Measurements from ENCODE around the gene BICRA. TPM values are rescaled to one million over a fixed set of nuclear protein-coding genes. Genes with fewer than 3 reads are reported as not detected.

BICRA gene
- total RNA-seq, 1 experiment from 2014 or later, result 4.2 TPM

DNA sequence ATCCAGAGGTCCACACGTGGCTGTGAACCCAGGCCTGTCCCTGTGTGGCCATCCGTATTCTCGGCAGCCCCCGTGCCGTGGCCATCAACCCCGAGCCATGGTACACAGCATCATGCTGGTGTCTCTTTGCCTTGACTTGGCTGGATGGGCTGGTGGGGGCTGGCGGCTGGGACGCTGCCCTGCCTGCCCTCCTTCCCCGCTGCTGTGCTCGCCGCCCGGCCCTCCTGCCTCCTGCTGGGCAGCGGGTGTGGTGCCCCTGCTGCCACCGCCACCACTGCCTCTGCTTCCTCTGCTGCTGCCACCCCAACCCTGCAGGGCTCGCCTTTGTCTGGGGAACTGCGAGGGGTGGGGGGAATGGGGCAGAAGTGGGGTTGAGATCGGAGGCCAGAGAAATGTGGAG lies 84.6 kb downstream of the BICRA start:
- DNase-seq (ENCODE audit: low read depth), result no peak

DNA sequence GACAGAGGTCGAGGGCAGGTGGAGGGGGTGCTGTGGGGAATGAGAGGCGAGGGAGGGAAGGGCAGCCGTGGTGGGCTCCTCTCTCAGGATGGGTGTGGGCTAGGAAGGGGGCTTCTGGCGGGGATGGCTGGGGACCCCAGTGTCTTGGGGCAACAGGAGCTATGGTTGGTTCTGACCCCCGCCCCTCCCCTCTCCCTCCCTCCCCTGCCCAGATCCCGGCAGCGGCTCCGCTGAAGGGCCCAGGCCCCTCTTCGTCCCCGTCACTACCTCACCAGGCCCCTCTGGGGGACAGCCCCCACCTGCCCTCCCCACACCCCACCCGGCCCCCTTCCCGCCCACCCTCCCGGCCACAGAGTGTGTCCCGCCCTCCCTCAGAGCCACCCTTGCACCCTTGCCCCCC lies 85.0 kb downstream of the BICRA start:
- DNase-seq (ENCODE audit: low read depth), result no peak

DNA sequence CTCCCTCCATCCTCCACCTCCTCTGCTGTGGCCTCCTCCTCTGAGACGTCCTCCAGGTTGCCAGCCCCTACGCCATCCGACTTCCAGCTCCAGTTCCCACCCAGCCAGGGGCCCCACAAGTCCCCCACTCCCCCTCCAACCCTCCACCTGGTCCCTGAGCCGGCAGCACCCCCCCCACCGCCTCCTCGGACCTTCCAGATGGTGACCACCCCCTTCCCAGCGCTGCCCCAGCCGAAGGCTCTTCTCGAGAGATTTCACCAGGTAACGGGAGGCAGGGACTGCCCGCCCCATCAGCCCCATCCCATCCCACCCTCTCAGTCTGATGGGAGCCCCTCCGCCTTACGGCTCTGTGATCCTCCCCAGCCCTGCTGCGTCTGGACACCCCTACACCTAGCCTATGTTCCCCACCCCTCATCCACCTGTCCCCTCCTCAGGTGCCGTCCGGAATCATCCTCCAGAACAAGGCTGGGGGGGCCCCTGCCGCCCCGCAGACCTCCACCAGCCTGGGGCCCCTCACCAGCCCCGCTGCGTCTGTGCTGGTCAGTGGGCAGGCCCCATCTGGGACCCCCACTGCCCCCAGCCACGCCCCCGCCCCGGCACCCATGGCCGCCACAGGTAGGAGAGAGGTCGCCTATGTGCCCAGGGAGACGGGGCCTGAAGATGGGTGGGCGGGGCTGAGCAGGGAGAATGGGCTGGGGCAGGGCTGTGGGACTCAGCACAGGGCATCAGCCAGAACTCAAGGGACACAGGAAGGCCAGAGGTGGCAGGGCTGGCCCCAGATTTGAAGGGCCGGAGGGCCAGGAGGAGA lies 85.7 kb downstream of the BICRA start:
- DNase-seq (ENCODE audit: low read depth), result no peak

DNA sequence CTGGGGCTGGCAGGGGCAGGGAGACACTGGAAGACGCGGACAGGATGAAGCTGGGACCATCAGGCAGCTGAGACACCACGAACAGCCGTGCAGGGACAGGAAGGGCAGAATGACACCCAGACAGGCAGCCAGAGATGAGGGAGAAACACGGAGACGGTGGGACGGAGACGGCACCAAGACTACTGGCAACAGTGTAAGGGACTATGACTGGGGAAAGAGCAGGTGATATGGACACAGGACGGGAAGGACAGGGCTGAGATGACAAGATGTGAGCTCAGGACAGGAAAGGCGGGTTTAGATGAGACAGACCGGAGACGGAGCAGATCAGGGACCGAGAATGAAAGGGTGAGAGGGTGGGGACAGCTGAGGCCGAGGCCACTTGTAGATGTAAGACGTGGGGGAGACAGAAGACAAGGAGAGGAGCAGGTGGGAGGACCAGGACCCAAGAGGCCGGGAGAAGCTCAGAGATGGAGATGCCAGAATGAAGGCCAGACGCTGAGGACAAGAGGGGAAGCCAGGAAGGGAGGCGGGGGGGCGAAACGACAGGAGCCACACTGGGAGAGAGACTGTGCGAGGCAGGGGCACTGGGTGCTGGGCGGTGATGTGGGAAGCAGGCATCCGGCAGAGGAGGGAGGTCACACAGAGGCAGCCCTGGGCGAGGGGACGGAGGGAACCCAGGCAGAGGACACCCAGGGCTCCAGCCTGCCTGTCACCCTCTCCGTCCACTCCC lies 86.8 kb downstream of the BICRA start:
- DNase-seq (ENCODE audit: low read depth), result no peak

DNA sequence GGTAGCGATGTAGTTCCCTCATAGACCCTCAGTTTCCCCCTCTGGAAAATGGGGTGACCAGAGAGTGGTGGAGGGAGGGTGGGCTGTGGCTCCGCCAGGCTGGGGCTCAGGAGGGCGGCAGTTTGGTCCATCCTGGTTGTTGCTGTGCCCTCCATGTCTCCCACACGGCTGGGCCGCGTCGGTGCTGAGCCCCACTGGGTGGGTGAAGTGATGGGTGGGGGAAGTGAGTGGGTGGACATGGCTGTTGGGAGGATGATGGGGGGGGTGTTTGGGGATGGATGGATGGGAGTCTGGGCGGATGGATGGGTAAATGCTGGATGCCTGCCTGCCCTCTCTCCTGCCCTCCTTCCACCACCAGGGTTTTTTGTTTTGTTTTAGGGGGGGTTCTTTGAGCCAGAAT lies 87.7 kb downstream of the BICRA start:
- no peak for DNase-seq (ENCODE audit: low read depth)

DNA sequence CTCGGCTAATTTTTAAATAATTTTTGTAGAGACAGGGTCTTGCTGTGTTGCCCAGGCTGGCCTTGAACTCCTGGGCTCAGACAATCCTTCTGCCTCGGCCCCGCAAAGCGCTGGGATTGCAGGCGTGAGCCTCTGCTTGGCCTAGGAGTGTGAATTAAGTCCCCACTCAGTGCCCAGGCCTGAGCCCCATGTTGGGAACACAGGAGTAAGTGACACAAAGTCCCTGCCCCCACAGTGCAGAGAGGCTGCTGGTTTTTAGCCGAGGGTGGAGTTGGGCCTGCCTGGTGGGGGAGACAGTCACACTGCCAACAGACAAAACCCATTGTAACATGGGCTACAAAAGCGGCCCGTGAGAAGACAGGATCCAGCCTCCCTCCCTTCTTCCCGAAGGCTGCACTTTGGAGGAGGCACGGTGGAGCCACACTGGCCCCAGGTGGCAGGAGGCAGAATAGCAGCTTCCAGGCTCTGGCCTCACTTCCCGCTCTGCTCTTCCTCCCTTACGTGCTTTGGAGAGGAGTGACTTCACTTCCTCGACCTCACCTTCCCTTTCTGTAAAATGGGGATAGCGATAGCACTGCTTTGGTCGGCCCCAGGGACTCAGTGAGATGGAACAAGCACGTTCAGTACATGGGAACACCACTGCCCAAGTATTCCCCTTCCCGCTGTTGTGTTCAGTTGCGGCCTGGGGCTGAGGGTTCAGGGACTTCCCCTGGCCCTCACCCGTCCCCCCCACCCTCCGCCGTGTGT lies 89.1 kb downstream of the BICRA start:
- peak; percentile 73 for DNase-seq (ENCODE audit: low read depth)

DNA sequence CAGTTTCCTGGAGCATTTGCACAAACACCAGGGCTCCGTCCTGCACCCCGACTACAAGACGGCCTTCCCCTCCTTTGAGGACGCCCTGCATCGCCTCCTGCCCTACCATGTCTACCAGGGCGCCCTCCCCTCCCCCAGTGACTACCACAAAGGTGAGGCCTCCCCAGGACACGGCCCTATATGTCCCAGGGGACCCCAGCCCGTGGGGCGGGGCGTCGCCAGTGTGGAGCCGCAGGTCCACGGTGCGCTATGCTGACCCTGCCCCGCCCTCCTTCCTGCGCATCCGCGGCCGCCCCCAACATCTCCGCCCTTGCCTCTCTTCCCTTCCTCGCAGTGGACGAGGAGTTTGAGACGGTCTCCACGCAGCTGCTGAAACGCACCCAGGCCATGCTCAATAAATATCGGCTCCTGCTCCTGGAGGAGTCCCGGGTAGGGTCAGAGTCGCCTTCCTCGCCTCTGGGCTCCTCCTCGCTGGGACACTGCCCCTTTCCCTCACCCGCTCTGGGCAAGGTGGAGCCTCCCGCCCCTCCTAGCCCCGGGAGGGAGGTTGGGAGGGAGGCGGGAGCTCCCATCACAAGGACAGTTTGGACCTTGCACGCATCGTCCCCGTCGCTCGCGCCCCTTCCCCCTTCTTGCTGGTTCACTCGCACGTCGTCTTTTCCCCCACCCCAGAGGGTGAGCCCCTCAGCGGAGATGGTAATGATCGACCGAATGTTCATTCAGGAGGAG lies 89.9 kb downstream of the BICRA start:
- DNase-seq (ENCODE audit: low read depth), result no peak

DNA sequence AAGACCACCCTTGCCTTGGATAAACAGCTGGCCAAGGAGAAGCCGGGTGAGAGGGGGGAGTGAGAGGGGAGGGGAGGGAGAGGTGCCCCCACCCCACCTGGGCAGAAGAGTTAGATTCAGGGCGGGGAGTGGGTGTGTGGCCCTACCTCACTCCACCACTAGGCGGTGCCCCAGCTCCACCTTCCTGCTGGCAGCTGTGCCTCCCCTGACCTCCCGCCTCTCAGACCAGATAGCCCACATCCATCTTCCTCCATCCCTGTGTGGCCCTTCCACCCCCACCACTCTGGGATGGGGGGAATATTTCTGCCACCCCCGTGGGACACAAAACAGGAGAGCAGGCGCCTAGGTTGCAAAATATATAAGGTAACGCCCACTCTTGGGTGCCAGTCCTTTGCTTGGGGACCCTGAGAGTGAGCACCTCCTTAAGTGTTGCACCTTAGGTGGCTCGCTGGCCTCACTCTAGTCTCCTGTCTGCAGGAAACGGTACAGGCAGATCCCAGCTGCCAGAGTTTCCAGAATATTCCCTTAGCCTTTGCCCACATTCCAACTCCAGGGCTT lies 90.5 kb downstream of the BICRA start:
- no peak for DNase-seq (ENCODE audit: low read depth)

DNA sequence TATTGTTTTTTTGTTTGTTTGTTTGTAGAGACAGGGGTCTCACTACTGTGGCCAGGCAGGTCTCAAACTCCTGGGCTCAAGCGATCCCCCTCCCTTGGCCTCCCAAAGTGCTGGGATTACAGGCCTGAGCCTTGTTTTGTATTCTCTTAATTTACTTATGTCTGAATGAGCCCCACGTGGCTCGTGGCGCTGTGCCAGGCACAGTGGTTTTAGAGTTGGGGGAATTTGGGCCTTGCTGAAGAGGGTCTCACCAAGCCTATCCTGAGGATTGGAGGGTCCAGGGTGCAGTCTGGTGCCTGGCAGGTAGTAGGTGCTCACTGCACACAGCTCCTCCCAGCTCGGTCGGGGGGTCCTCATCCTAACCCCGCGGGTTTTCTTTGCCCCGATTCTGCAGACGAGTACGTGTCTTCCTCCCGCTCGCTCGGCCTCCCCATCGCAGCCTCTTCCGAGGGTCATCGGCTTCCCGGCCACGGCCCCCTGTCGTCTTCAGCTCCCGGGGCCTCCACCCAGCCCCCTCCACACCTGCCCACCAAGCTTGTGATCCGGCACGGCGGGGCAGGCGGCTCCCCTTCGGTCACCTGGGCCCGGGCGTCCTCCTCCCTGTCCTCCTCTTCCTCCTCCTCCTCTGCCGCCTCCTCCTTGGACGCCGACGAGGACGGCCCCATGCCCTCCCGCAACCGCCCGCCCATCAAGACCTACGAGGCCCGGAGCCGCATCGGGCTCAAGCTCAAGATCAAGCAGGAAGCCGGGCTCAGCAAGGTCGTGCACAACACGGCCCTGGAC lies 92.2 kb downstream of the BICRA start:
- DNase-seq (ENCODE audit: low read depth), result no peak

DNA sequence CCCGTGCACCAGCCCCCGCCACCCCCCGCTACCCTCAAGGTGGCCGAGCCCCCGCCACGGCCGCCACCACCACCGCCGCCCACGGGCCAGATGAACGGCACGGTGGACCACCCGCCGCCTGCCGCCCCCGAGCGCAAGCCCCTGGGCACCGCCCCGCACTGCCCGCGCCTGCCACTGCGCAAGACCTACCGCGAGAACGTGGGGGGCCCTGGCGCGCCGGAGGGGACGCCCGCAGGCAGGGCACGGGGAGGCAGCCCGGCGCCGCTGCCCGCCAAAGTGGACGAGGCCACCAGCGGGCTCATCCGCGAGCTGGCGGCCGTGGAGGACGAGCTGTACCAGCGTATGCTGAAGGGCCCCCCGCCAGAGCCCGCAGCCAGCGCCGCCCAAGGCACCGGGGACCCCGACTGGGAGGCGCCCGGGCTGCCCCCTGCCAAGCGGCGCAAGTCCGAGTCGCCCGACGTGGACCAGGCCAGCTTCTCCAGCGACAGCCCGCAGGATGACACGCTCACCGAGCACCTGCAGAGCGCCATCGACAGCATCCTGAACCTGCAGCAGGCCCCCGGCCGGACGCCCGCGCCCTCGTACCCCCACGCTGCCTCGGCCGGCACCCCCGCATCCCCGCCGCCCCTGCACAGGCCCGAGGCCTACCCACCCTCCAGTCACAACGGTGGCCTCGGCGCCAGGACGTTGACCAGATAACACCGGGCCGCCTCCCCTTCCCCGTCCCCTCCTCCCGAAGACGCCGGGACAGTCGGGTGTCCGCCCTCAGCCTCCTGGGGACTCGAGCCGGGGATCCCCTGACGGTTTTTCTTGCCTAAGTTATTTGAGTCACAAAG lies 93.0 kb downstream of the BICRA start:
- no peak for DNase-seq (ENCODE audit: low read depth)

DNA sequence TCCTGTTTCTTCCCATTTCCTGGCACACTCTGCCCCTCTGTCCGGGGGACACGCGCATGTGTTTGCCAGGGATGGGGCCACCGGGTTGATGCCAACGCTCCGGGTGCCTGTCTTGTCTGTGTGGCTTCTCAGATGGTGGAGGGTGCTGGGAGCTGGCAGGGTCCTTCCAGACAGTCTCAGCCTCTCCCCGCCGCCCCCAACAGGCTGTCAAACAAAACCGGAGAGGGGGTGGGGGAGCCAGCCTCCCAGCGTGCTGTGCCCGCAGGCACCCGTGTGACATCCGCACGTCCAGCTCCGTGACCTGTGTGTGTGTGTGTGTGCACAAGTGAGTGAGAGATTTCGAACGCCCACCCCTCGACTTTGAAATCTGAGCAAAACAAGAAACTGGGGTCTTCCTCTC lies 93.7 kb downstream of the BICRA start:
- DNase-seq (ENCODE audit: low read depth), result no peak

DNA sequence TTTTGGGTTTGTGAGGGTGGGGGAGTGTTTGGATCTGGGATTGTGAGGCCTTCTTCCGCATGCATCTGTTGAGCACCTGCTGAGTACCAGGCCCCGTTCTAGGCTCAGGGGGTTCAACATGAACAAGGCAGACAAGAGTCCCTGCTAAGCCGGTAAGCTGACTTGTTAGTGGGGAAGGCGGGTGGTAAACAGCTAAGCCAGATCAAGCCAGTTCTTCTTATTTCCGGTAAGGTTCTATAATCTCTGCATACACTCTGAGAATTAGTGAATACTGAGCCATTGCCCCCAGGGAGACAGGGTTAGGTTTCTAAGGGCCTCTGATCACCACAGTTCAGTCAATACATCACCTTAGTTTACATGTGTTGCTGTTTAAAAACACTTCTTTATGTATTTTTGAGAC lies 94.4 kb downstream of the BICRA start:
- no peak for DNase-seq (ENCODE audit: low read depth)

DNA sequence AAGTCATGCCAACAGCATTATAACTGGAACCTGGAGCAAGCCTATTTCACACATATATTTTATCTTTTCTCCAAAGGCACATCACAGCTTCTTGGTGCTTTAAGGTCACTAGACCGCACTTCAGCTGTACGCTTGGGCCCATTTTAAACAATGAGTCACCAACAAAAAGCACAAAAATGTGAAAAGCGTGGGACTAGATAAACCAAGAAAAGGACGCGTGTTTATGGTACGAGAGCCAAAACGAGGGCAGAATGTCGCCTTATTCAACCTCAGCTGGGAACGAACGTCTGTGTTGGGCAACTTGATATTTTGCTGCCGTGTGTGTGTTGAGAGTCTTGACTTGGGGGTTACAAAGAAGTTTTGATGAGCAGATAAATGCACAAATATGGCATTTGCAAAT lies 95.1 kb downstream of the BICRA start:
- DNase-seq (ENCODE audit: low read depth), result no peak

DNA sequence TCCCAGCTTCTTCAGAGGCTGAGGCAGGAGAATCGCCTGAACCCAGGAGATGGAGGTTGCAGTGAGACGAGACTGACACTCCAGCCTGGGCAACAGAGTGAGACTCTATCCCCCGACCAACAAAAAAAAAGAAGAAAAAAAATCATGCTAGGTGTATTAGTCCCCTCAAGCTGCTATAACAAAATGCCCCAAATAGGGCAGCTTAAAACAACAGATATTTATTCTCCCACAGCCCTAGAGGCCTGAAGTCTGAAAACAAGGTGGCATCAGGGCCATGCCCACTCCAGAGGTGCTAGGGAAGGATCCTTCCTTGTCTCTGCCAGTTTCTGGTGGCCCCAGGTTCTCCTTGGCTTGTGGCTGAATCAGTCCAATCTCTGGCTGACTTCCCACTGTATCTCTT lies 95.7 kb downstream of the BICRA start:
- no peak for DNase-seq (ENCODE audit: low read depth)

DNA sequence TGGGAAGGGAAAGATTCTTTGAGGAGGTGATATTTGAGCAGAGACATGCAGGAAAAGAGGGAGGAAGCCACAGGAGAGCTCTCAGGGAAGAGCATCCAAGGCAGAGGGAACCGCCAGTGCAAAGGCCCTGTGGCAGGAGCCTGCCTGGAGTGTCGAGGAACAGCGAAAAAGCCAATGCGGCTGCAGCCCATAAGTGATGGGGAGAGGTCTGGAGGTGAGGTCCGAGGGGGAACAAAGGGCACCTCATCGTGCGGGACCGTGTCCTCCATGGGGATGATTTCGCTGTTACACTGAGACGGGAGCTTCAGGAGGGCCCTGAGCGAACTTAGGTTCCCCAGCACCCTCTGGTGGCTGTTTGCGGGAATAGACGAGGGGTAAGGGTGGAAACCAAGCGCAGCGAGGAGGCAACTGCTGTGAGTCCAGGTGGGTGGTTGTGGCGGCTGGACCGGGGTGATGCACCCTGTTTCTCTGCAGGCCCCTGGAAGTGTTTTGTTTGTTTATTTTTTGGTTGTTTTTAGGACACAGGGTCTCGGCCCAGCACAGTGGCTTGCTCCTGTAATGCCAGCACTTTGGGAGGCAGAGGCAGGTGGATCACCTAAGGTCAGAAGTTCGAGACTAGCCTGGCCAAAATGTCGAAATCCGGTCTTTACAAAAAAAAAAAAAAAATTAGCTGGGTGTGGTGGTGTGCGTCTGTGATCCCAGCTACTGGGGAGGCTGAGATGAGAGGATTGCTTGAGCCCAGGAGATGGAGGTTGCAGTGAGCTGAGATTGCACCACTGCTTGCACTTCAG lies 98.4 kb downstream of the BICRA start:
- DNase-seq (ENCODE audit: low read depth), result peak; percentile 69

DNA sequence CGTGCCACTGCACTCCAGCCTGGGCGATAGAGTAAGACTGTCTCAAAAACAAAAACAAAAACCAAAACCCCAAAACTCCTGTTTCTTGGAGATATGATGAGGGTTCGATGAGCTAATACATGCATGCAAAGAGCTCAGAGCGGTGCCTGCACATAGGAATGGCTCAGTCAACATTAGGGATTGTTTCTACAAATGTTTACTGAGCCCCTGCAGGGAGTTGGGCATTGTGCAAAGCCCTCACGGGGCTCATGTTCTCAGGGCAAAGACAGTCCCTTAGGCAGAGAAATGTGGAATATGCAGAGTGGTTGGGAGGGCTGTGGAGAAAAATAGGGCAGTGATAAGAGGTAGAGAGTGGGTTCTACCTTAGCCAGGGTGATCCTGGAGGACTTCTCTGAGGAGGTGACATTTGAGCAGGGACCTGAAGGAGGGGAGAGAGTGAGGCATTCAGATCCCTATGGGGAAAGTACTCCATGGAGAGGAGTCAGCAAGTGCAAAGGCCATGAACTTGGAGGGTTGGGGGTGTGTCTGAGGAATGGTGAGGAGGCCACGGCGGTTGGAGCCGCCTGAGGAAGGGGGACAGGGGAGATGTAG lies 102.8 kb downstream of the BICRA start:
- no peak for DNase-seq (ENCODE audit: low read depth)

DNA sequence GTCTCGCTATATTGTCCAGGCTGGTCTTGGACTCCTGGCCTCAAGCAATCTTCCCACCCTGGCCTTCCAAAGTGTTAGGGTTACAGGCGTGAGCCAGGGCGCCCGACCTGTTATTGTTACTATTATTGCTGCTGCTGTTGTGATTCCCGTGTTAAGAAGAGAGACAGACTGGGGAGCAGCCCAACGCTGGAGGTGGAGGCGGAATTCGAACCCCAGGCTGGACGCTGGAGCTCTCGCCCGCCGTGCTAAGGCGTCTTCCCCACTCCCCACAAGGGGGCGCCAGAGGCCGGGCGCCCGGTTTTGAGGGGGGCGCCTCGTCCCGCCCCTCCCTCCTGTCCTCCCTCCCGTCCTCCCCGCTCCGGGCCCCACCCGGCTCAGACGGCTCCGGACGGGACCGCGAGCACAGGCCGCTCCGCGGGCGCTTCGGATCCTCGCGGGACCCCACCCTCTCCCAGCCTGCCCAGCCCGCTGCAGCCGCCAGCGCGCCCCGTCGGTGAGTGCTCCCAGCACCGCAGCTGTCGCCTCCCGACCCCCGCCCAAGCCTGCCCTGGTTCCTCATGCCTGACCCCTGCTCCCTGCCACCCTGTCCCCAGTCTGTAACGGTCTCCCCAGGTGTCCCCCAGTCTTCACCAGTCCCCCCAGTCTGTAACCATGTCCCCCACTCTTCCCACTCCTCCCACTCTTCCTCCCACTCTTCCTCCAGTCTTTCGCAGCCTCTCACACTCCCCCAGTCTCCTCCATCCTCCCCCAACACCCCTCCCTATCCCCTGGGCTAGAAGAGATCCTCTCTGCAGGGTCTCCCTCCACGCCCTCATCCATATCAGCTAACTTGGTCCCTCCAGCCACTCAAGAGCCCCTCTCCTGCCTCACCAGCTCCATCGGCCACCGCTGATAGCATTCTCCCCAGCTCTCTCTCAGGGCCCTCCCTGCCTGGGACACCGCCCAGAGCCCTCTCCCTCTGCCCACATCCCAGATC lies 104.4 kb downstream of the BICRA start, which contains the start of gene EHD2:
TSS of gene EHD2 (plus strand) at position 377 of the 976 bp plus-strand sequence. CDS start 3,191 bp downstream, outside the sequence.
- DNase-seq (ENCODE audit: low read depth), result peak; percentile 75
